ENCODE results near the gene MGAT3. TPM values are rescaled to one million over a fixed set of nuclear protein-coding genes. Genes with fewer than 3 reads are reported as not detected.

MGAT3 gene
- total and polyA plus RNA-seq, 9 of the 15 experiments (the other 6 are each of a cell fraction or from before 2014, with no cell fraction given), result 0.10 to 11.5 (median 4.6) TPM

GRCh38 chr22:39445678-39446077 lies 11.1 kb upstream of the MGAT3 start:
- POLR2A ChIA-PET, result interaction anchor here (1.1 kb wide), 1 partner anchor 77 kb away, joined by 4 read pairs; no protein-coding TSS in a partner anchor
- no peaks in the 10 kb centered on the region for H3K9me1 ChIP-seq (ENCODE audit: control insufficient read depth, insufficient read depth, low read length)
- H4K20me1 ChIP-seq (replicated peaks; ENCODE audit: control insufficient read depth, insufficient read depth, low read length), result no peaks in the 10 kb centered on the region
- no peaks in the 10 kb centered on the region for H3K9me3 ChIP-seq (replicated peaks; ENCODE audit: control insufficient read depth, insufficient read depth, low read depth, low read length)
- no peak for DNase-seq (ENCODE audit: extremely low read depth in 1 of 4, low spot score in 3 of 4)
- 98% methylated on average over 8 of the region's 9 CpGs for WGBS (ENCODE audit: insufficient coverage, low coverage, missing lambda C conversion rate)
- no peaks in the 10 kb centered on the region for H3K27me3 ChIP-seq (ENCODE audit: control insufficient read depth in 2 of 2, insufficient read depth in 2 of 2, low read length in 2 of 2)
- no peak overlapping the region for H3K27ac ChIP-seq (ENCODE audit: extremely low read depth, low read depth, low read length)
- FAIRE-seq, result no peak
- H3K79me2 ChIP-seq (ENCODE audit: control insufficient read depth, insufficient read depth, low read length), result no peaks in the 10 kb centered on the region
- intact Hi-C loops (cut with micrococcal nuclease) (no loop called here), in situ Hi-C loops (cut with MboI) (no loop called here)
- H3K4me1 ChIP-seq (replicated peaks in 1 of 2; ENCODE audit: control insufficient read depth in 2 of 2, insufficient read depth in 2 of 2, low read length in 2 of 2), result peaks cover 6 to 48% of the 10 kb centered on the region in 2 experiments; a peak in 4 of 5 replicates
- TF ChIP-seq TOE1 (IDR thresholded peaks at IDR 0.05; ENCODE audit: borderline replicate concordance), result no peak
- no peak for TF ChIP-seq TOE1 (CRISPR knock-in tag; IDR thresholded peaks at IDR 0.05; ENCODE audit: borderline replicate concordance, low read depth)
- no peak for TF ChIP-seq ZNF41 (CRISPR knock-in tag; conservative IDR thresholded peaks at IDR 0.05)
- TF ChIP-seq E2F3 (CRISPR knock-in tag; IDR thresholded peaks at IDR 0.05), result no peak
- TF ChIP-seq SP2 (IDR thresholded peaks at IDR 0.05; ENCODE audit: extremely low read depth, low read depth, low read length, poor library complexity, severe bottlenecking), result no peak
- TF ChIP-seq MEF2D (tag; conservative IDR thresholded peaks at IDR 0.05; ENCODE audit: low read depth), result no peak
- TF ChIP-seq SNAPC5 (CRISPR knock-in tag; IDR thresholded peaks at IDR 0.05), result no peak
- TF ChIP-seq ZNF224 (CRISPR knock-in tag; IDR thresholded peaks at IDR 0.05), result no peak
- TF ChIP-seq ZNF212 (CRISPR knock-in tag; IDR thresholded peaks at IDR 0.05), result no peak
- TF ChIP-seq TCF7 (IDR thresholded peaks at IDR 0.05; ENCODE audit: borderline replicate concordance), result no peak
- TF ChIP-seq BRD4 (IDR thresholded peaks at IDR 0.05), result no peak
- TF ChIP-seq KLF16 (IDR thresholded peaks at IDR 0.05), result no peak
- TF ChIP-seq E2F5 (CRISPR knock-in tag; IDR thresholded peaks at IDR 0.05), result no peak
- TF ChIP-seq SRSF9 (IDR thresholded peaks at IDR 0.05; ENCODE audit: borderline replicate concordance, low read depth, low read length), result no peak
- H3K36me3 ChIP-seq (ENCODE audit: control insufficient read depth, insufficient read depth, low read length), result no peaks in the 10 kb centered on the region
- no peak for ATAC-seq
- peak overlapping the region; percentile 69; the same call in 1 of the 2 replicates for H2AFZ ChIP-seq (ENCODE audit: low read depth, low read length)
- CTCF ChIA-PET (ENCODE audit: low intra/inter-chr PET ratio), result no interaction called here
- no TSS peak for BruUV-seq (replicated peaks)
- H3K4me2 ChIP-seq (ENCODE audit: insufficient read depth, low read length), result no peak overlapping the region
- H3K4me3 ChIP-seq, result no peak overlapping the region
- peak overlapping the region in 1 of 2 experiments; percentile 52; a peak in 2 of 4 replicates for H3K9ac ChIP-seq (ENCODE audit: insufficient read depth in 1 of 2, low read depth in 2 of 2, low read length in 2 of 2)
